ENCODE measurements around the gene PLPPR3. TPM values are rescaled to one million over a fixed set of nuclear protein-coding genes. Genes with fewer than 3 reads are reported as not detected.
"Not testable (repeated sequence)": the region's sequence is repeated elsewhere in the genome, so short reads cannot be mapped to it uniquely, and the experiment has no call there.

Gene PLPPR3
- polyA plus RNA-seq, 1 of the 3 experiments (the other 2 are of a cell fraction) = 1.6 TPM

DNA sequence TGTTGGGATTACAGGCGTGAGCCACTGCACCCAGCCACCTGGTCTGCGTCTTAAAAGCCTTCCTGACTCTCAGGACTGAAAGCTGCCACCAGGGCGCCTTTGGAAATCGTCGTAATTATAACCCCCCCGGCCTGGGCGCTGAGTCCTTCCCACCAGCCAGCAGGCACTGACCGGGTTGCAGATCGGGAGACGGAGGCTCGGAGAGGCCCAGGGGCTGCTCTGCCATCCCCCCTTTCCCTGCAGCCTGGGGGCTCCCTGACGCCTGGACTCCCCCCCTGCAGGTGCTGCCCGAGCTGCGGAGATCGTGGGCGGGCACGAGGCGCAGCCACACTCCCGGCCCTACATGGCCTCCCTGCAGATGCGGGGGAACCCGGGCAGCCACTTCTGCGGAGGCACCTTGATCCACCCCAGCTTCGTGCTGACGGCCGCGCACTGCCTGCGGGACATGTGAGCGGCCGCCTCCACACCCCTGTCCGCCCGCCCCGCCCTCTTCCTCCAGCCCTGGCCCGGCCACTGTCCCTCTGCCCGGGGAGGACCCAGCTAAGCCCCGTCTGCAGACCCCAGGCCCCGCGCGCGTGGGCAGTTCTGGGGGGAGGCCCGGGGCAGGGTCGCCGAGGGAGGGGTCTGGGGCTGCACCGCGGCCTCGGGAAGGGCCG lies 21.6 kb upstream of the PLPPR3 start:
- Histone ChIP-seq H3K27ac (ENCODE audit: low read depth in 2 of 2, low read length in 1 of 2) (no peak overlapping the region), H2AFZ (ENCODE audit: low read depth) (no peak overlapping the region), H4K20me1 (ENCODE audit: insufficient read depth) (no peaks in the 10 kb centered on the region), H3K4me3 (ENCODE audit: low read depth in 2 of 2, low read length in 1 of 2) (no peak overlapping the region; a peak in 1 of 4 replicates), H3F3A (replicated peaks; ENCODE audit: insufficient read depth) (peaks cover 9% of the 10 kb centered on the region), H3K27me3 (ENCODE audit: insufficient read depth) (peaks cover 66% of the 10 kb centered on the region), H3K79me2 (ENCODE audit: insufficient read depth) (no peaks in the 10 kb centered on the region), H3K9ac (no peak overlapping the region), H3K9me3 (no peaks in the 10 kb centered on the region), H3K36me3 (replicated peaks in 1 of 2; ENCODE audit: control insufficient read depth in 1 of 2, insufficient read depth in 2 of 2, low read length in 1 of 2) (no peaks in the 10 kb centered on the region), H3K4me1 (ENCODE audit: control insufficient read depth in 1 of 2, insufficient read depth in 2 of 2, low read depth in 1 of 2, low read length in 1 of 2) (no peaks in the 10 kb centered on the region; a peak in 1 of 4 replicates), H3K4me2 (peak overlapping the region; percentile 47; the same call in 1 of the 2 replicates), H3K9me2 (no peaks in the 10 kb centered on the region)
- POLR2A ChIA-PET = no interaction called here
- DNase-seq = peak; percentile 66
- CTCF ChIA-PET = interaction anchor here (0.9 to 2.1 kb wide), 2 partner anchors 13 to 17 kb away, joined by 3 to 7 read pairs; no protein-coding TSS in a partner anchor
- TF ChIP-seq RXRA (IDR thresholded peaks at IDR 0.05; ENCODE audit: borderline replicate concordance, low read depth) (no peak), EZH2phosphoT487 (IDR thresholded peaks at IDR 0.05; ENCODE audit: borderline replicate concordance, low read depth) (no peak), JUND (IDR thresholded peaks at IDR 0.05) (no peak), YY1 (IDR thresholded peaks at IDR 0.05; ENCODE audit: low read depth) (no peak), CHD2 (IDR thresholded peaks at IDR 0.05; ENCODE audit: low read length, partially characterized antibody) (no peak), FOXJ3 (CRISPR knock-in tag; IDR thresholded peaks at IDR 0.05) (no peak), FOXM1 (IDR thresholded peaks at IDR 0.05; ENCODE audit: low read depth) (no peak), TEAD4 (IDR thresholded peaks at IDR 0.05; ENCODE audit: borderline replicate concordance, insufficient read depth) (no peak), EP300 (IDR thresholded peaks at IDR 0.05; ENCODE audit: borderline replicate concordance in 1 of 2, low read depth in 1 of 2, low read length in 1 of 2) (no peak), MXI1 (IDR thresholded peaks at IDR 0.05; ENCODE audit: low read depth, low read length) (no peak), SMC3 (IDR thresholded peaks at IDR 0.05; ENCODE audit: low read depth, low read length) (no peak)
- TF ChIP-seq, protein P1, sequence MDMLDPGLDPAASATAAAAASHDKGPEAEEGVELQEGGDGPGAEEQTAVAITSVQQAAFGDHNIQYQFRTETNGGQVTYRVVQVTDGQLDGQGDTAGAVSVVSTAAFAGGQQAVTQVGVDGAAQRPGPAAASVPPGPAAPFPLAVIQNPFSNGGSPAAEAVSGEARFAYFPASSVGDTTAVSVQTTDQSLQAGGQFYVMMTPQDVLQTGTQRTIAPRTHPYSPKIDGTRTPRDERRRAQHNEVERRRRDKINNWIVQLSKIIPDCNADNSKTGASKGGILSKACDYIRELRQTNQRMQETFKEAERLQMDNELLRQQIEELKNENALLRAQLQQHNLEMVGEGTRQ (IDR thresholded peaks at IDR 0.05; ENCODE audit: borderline replicate concordance, low read depth, low read length) = no peak
- TF ChIP-seq, protein P2, sequence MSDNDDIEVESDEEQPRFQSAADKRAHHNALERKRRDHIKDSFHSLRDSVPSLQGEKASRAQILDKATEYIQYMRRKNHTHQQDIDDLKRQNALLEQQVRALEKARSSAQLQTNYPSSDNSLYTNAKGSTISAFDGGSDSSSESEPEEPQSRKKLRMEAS (IDR thresholded peaks at IDR 0.05; ENCODE audit: low read depth) = no peak
- TF ChIP-seq, protein P3, sequence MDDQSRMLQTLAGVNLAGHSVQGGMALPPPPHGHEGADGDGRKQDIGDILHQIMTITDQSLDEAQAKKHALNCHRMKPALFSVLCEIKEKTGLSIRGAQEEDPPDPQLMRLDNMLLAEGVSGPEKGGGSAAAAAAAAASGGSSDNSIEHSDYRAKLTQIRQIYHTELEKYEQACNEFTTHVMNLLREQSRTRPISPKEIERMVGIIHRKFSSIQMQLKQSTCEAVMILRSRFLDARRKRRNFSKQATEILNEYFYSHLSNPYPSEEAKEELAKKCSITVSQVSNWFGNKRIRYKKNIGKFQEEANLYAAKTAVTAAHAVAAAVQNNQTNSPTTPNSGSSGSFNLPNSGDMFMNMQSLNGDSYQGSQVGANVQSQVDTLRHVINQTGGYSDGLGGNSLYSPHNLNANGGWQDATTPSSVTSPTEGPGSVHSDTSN (IDR thresholded peaks at IDR 0.05) = no peak
- TF ChIP-seq, protein P4, sequence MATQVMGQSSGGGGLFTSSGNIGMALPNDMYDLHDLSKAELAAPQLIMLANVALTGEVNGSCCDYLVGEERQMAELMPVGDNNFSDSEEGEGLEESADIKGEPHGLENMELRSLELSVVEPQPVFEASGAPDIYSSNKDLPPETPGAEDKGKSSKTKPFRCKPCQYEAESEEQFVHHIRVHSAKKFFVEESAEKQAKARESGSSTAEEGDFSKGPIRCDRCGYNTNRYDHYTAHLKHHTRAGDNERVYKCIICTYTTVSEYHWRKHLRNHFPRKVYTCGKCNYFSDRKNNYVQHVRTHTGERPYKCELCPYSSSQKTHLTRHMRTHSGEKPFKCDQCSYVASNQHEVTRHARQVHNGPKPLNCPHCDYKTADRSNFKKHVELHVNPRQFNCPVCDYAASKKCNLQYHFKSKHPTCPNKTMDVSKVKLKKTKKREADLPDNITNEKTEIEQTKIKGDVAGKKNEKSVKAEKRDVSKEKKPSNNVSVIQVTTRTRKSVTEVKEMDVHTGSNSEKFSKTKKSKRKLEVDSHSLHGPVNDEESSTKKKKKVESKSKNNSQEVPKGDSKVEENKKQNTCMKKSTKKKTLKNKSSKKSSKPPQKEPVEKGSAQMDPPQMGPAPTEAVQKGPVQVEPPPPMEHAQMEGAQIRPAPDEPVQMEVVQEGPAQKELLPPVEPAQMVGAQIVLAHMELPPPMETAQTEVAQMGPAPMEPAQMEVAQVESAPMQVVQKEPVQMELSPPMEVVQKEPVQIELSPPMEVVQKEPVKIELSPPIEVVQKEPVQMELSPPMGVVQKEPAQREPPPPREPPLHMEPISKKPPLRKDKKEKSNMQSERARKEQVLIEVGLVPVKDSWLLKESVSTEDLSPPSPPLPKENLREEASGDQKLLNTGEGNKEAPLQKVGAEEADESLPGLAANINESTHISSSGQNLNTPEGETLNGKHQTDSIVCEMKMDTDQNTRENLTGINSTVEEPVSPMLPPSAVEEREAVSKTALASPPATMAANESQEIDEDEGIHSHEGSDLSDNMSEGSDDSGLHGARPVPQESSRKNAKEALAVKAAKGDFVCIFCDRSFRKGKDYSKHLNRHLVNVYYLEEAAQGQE (IDR thresholded peaks at IDR 0.05; ENCODE audit: low read depth, low read length) = no peak
- 20% methylated on average over 2 of the region's 46 CpGs for WGBS (ENCODE audit: low lambda C conversion rate)

DNA sequence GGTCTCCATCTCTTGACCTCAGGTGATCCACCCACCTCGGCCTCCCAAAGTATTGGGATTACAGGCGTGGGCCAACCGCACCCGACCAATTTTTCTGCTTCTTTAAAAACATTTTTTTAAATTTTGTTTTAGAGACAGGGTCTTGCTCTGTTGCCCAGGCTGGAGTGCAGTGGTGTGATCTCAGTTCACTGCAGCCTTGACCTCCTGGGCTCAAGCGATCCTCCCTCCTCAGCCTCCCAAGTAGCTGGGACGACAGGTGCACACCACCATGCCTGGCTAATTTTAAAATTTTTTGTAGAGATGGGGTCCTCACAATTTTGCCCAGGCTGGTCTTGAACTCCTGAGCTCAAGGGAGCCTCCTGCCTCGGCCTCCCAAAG lies 21.0 kb upstream of the PLPPR3 start:
- POLR2A ChIA-PET; H2AFZ ChIP-seq (ENCODE audit: low read depth); H3K27ac ChIP-seq (ENCODE audit: low read depth in 2 of 2, low read length in 1 of 2); H3K9ac ChIP-seq; H4K20me1 ChIP-seq (ENCODE audit: insufficient read depth); H3K9me2 ChIP-seq; H3K4me2 ChIP-seq; H3K79me2 ChIP-seq (ENCODE audit: insufficient read depth); H3K36me3 ChIP-seq (replicated peaks in 1 of 2; ENCODE audit: control insufficient read depth in 1 of 2, insufficient read depth in 2 of 2, low read length in 1 of 2); H3K9me3 ChIP-seq; H3F3A ChIP-seq (replicated peaks; ENCODE audit: insufficient read depth); H3K4me3 ChIP-seq (ENCODE audit: low read depth in 2 of 2, low read length in 1 of 2); H3K4me1 ChIP-seq (ENCODE audit: control insufficient read depth in 1 of 2, insufficient read depth in 2 of 2, low read depth in 1 of 2, low read length in 1 of 2); DNase-seq: not testable (repeated sequence)
- CTCF ChIA-PET = interaction anchor here (0.9 to 2.1 kb wide), 2 partner anchors 14 to 18 kb away, joined by 3 to 7 read pairs; no protein-coding TSS in a partner anchor
- WGBS (ENCODE audit: low lambda C conversion rate) = 50% methylated on average over 7 of the region's 7 CpGs
- peaks cover 65% of the 10 kb centered on the region for H3K27me3 ChIP-seq (ENCODE audit: insufficient read depth)
